GM18505 (cell line): Measurements from ENCODE around the gene HASPIN.

Experiments used
- ATAC-seq: cut with Tn5 transposase; IDR thresholded peaks from one replicate; pipeline ENCODE4 v1.9.1; 2021; ENCODE audit not compliant: unreplicated experiment
- POLR2A ChIP-seq: IDR thresholded peaks from 4 replicates; pipeline ENCODE4 v1.6.1; 2011; ENCODE audit warnings: borderline replicate concordance; ENCODE audit not compliant: insufficient read depth, insufficient read length; ENCODE audit errors: extremely low read depth

The HASPIN gene

DNA sequence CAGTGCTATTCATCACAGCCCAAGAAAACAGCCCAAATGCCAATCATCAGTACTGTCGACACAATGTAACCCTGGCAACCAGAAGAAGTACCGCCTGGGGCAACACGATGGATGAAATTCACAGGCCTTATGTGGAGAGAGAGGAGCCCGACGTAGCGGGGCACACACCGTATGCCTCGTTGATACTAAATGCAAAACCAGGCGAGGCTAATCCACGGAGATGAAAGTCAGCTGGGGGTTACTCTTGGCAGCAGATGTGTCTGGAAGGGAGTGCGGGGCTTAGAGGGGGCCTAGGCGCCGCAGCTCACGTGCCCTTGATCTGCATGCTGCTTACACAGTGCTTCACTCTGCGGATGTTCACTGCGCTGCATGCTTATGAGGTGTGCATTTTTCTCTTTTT, 47.4 kb downstream of the HASPIN start:
- ATAC-seq, result no peak

DNA sequence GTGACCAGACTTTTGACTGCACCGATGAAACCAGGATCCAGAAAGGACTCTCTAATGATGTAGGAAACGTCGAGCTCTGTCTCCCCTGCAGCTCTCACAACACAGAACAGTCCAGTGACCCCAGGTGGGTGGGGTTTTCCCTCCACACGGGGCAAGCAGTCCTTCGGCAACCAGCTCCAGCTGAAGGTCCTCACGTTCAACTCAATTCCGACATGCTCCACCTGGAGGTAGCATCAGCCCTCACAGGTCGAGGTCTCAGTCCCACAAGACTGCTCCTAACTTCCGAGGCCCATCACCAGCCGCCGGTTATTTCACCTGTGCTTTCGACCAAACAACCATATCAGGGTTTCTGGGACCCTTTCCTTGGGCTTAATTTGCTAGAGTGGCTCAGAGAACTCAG, 49.1 kb downstream of the HASPIN start:
- no peak for ATAC-seq
- no peak for TF ChIP-seq POLR2A

More for the DNA sequence above, 47.4 kb downstream of the HASPIN start:
- no peak for TF ChIP-seq POLR2A

DNA sequence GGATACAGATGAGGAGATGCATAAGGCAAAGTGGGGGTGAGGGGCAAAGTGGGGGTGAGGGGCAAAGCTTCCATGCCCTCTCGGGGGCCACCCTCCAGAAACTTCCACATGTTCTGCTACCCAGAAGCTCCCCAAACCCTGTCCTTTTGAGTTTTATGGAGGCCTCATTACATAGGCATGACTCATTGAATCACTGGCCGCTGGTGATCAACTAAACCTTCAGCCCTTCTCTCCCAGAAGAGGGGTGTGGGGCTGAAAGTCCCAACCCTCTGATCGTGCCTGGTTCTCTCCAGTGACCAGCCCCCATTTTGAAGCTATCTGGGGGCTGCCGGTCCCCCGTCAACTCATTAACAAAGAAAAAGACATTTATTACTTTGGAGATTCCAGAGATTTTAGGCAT, 49.8 kb downstream of the HASPIN start:
- TF ChIP-seq POLR2A, result no peak
- no peak for ATAC-seq

GRCh38 chr17:3773966-3774365, 50.3 kb downstream of the HASPIN start:
- no peak for ATAC-seq

More at GRCh38 chr17:3773966-3774365, 50.3 kb downstream of the HASPIN start:
- no peak for TF ChIP-seq POLR2A
